Measurements from ENCODE around the gene PLCXD3.

DNA sequence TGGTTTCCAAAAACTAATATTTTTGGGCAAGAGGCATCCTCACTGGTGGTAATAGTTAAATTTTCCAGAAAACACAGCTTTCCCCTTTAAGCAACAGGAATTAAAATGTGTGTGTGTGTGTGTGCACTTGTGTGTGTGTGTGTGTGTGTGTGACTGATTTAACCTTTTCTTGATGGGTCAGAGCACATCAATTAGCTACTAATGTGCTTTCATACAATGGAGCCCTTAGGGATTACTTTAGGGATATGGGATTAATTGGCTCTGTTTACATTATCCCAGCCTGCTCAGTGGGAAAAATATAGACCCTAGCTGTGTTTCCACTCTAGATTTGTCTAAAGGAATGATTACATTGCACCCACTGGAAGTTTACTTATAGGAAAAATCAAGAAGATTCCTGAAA is 6.5 kb downstream of the PLCXD3 start:
- TF ChIP-seq, protein P1, sequence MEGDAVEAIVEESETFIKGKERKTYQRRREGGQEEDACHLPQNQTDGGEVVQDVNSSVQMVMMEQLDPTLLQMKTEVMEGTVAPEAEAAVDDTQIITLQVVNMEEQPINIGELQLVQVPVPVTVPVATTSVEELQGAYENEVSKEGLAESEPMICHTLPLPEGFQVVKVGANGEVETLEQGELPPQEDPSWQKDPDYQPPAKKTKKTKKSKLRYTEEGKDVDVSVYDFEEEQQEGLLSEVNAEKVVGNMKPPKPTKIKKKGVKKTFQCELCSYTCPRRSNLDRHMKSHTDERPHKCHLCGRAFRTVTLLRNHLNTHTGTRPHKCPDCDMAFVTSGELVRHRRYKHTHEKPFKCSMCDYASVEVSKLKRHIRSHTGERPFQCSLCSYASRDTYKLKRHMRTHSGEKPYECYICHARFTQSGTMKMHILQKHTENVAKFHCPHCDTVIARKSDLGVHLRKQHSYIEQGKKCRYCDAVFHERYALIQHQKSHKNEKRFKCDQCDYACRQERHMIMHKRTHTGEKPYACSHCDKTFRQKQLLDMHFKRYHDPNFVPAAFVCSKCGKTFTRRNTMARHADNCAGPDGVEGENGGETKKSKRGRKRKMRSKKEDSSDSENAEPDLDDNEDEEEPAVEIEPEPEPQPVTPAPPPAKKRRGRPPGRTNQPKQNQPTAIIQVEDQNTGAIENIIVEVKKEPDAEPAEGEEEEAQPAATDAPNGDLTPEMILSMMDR (IDR thresholded peaks at IDR 0.05), result no peak
- TF ChIP-seq FOXM1 (IDR thresholded peaks at IDR 0.05; ENCODE audit: low read depth) (no peak), RAD21 (IDR thresholded peaks at IDR 0.05; ENCODE audit: low read length) (no peak), CHD2 (IDR thresholded peaks at IDR 0.05; ENCODE audit: low read length, partially characterized antibody) (no peak), EZH2phosphoT487 (IDR thresholded peaks at IDR 0.05; ENCODE audit: borderline replicate concordance, low read depth) (no peak), POLR2AphosphoS5 (IDR thresholded peaks at IDR 0.05; ENCODE audit: low read depth, low read length) (no peak)

Measured in SK-N-SH (cell line).